ENCODE results near the gene MAG.

DNA sequence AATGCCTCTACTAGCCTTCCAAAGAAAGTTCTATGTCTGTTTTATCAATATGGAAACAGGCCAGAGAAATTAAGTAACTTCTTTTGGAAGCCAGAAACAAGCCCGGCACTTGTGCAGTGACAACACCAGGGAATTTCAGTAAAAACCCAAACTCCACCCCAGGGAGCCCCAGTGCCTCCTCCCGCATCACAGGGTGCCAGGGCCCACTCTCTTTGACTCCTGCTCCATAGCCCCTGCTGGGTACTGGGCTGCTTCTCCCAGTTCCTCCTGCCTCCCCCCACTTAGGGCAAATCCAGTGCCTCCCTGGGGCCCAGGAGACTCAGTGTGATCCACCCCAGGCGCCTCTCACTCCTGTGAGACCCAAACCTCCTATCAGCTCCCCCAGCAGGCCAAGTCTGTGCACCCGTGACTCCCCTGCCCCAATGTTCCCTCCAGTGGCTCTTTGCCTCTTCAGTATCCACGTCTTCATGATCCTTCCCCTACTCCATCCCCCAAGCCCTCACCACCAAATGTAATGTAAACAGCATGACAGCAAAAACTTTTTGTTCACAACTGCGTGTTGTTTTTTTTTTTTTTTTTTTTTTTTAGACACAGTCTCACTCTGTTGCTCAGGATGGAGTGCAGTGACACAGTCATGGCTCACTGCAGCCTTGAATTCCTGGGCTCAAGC lies 64.0 kb downstream of the MAG start:
- TF ChIP-seq, protein P1, sequence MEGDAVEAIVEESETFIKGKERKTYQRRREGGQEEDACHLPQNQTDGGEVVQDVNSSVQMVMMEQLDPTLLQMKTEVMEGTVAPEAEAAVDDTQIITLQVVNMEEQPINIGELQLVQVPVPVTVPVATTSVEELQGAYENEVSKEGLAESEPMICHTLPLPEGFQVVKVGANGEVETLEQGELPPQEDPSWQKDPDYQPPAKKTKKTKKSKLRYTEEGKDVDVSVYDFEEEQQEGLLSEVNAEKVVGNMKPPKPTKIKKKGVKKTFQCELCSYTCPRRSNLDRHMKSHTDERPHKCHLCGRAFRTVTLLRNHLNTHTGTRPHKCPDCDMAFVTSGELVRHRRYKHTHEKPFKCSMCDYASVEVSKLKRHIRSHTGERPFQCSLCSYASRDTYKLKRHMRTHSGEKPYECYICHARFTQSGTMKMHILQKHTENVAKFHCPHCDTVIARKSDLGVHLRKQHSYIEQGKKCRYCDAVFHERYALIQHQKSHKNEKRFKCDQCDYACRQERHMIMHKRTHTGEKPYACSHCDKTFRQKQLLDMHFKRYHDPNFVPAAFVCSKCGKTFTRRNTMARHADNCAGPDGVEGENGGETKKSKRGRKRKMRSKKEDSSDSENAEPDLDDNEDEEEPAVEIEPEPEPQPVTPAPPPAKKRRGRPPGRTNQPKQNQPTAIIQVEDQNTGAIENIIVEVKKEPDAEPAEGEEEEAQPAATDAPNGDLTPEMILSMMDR (IDR thresholded peaks at IDR 0.05 in 2 of 3, conservative IDR thresholded peaks at IDR 0.05 in 1 of 3; ENCODE audit: control insufficient read depth in 2 of 3, extremely low read depth in 1 of 3, insufficient read depth in 1 of 3, low read depth in 3 of 3, low read length in 3 of 3), result no peak
- TF ChIP-seq RAD21 (IDR thresholded peaks at IDR 0.05; ENCODE audit: insufficient read depth, low read depth, low read length) (no peak), ASH2L (IDR thresholded peaks at IDR 0.05; ENCODE audit: borderline replicate concordance, low read depth) (no peak), HCFC1 (IDR thresholded peaks at IDR 0.05; ENCODE audit: low read length) (no peak), SUZ12 (IDR thresholded peaks at IDR 0.05; ENCODE audit: unreplicated experiment) (no peak), NR2C2 (IDR thresholded peaks at IDR 0.05; ENCODE audit: borderline replicate concordance, control insufficient read depth, insufficient read length, low read depth) (no peak)
- TF ChIP-seq, protein P2, sequence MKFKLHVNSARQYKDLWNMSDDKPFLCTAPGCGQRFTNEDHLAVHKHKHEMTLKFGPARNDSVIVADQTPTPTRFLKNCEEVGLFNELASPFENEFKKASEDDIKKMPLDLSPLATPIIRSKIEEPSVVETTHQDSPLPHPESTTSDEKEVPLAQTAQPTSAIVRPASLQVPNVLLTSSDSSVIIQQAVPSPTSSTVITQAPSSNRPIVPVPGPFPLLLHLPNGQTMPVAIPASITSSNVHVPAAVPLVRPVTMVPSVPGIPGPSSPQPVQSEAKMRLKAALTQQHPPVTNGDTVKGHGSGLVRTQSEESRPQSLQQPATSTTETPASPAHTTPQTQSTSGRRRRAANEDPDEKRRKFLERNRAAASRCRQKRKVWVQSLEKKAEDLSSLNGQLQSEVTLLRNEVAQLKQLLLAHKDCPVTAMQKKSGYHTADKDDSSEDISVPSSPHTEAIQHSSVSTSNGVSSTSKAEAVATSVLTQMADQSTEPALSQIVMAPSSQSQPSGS (IDR thresholded peaks at IDR 0.05; ENCODE audit: low read length), result no peak

Data from GM12878 (cell line).